ENCODE results near the gene KRT33B.

GRCh38 chr17:41382394-41382793 is 12.8 kb upstream of the KRT33B start:
- no peak for TF ChIP-seq CTCF (conservative IDR thresholded peaks at IDR 0.05 in 1 of 2, IDR thresholded peaks at IDR 0.05 in 1 of 2; ENCODE audit: low read depth in 1 of 2, low read length in 2 of 2)
- no peak for TF ChIP-seq EZH2 (IDR thresholded peaks at IDR 0.05; ENCODE audit: low read length, missing control alignments)
